ENCODE results near the gene RNASE8.

- TF ChIP-seq CTCF (IDR thresholded peaks at IDR 0.05 in 2 of 3, conservative IDR thresholded peaks at IDR 0.05 in 1 of 3; ENCODE audit: control insufficient read depth in 2 of 3, extremely low read depth in 1 of 3, insufficient read depth in 1 of 3, low read depth in 3 of 3, low read length in 3 of 3) = peak; percentile 48 to 59 (median 52); a peak in 5 of 6 replicates
- TF ChIP-seq REST (IDR thresholded peaks at IDR 0.05; ENCODE audit: low read depth, low read length) = no peak
- TF ChIP-seq GABPA (IDR thresholded peaks at IDR 0.05; ENCODE audit: low read depth) = no peak
- no peak for TF ChIP-seq POLR2A (IDR thresholded peaks at IDR 0.05; ENCODE audit: low read depth, low read length)
- no peak for TF ChIP-seq SRF (IDR thresholded peaks at IDR 0.05; ENCODE audit: low read depth in 2 of 2, low read length in 2 of 2)
- TF ChIP-seq POLR2AphosphoS5 (IDR thresholded peaks at IDR 0.05; ENCODE audit: low read length) = no peak
- TF ChIP-seq MAX (IDR thresholded peaks at IDR 0.05; ENCODE audit: low read depth, low read length) = no peak
These were observed 11.1 kb downstream of the RNASE8 start for GRCh38 chr14:21068521-21069387.

Data from GM12878 (cell line).